IMR-90 (cell line): Measurements from ENCODE around the gene CD68.
A peak's percentile ranks its signal among the peaks of the same experiment; 100 is the strongest.

Experiments
- BHLHE40 ChIP-seq: fragments of 150-350 bp; IDR thresholded peaks from 2 replicates; pipeline ENCODE4 v1.6.1; 2016; ENCODE audit warnings: mild to moderate bottlenecking, low read depth, low read length
- CEBPB ChIP-seq: IDR thresholded peaks from 2 replicates; pipeline ENCODE4 v1.6.1; 2012; ENCODE audit warnings: low read depth, low read length, improper control_type of control experiment
- CTCF ChIP-seq: conservative IDR thresholded peaks from 2 replicates; pipeline ENCODE4 v1.5.1; 2012; ENCODE audit warnings: mild to moderate bottlenecking, low read depth, low read length, improper control_type of control experiment
- FOS ChIP-seq: fragments of 150-350 bp; IDR thresholded peaks from 2 replicates; pipeline ENCODE4 v1.6.1; 2016; ENCODE audit warnings: low read depth, low read length
- MAFK ChIP-seq: IDR thresholded peaks from 2 replicates; pipeline ENCODE4 v1.6.1; 2012; ENCODE audit warnings: low read depth, low read length, improper control_type of control experiment
- MAZ ChIP-seq: IDR thresholded peaks from 2 replicates; pipeline ENCODE4 v1.6.1; 2012; ENCODE audit warnings: low read depth, mild to moderate bottlenecking, low read length, improper control_type of control experiment, moderate library complexity, borderline replicate concordance
- MXI1 ChIP-seq: IDR thresholded peaks from 2 replicates; pipeline ENCODE4 v1.6.1; 2012; ENCODE audit warnings: low read depth, mild to moderate bottlenecking, low read length, moderate library complexity, borderline replicate concordance
- POLR2A ChIP-seq: IDR thresholded peaks from 2 replicates; pipeline ENCODE4 v1.6.1; 2012; ENCODE audit warnings: mild to moderate bottlenecking, low read depth, low read length
- RAD21 ChIP-seq: IDR thresholded peaks from 2 replicates; pipeline ENCODE4 v1.6.1; 2012; ENCODE audit warnings: low read length, improper control_type of control experiment
- RCOR1 ChIP-seq: IDR thresholded peaks from 2 replicates; pipeline ENCODE4 v1.6.1; 2012; ENCODE audit warnings: mild to moderate bottlenecking, low read length, improper control_type of control experiment; ENCODE audit not compliant: insufficient replicate concordance
- RFX5 ChIP-seq: IDR thresholded peaks from 2 replicates; pipeline ENCODE4 v1.8.0; 2012; ENCODE audit warnings: low read depth, mild to moderate bottlenecking, low read length, moderate library complexity
- SMC3 ChIP-seq: fragments of 150-350 bp; IDR thresholded peaks from 2 replicates; pipeline ENCODE4 v1.6.1; 2016; ENCODE audit warnings: low read depth, mild to moderate bottlenecking, antibody characterized with exemption, low read length, moderate library complexity
- TF ChIP-seq, protein P1 (sequence below): fragments of 150-350 bp; IDR thresholded peaks from 2 replicates; pipeline ENCODE4 v1.6.1; 2016; ENCODE audit warnings: low read depth, mild to moderate bottlenecking, low read length, moderate library complexity, borderline replicate concordance

- TF ChIP-seq CTCF (no peak), POLR2A (0 out of 2 replicates have a peak, but pooled peaks have one; percentile 30), RCOR1 (no peak), BHLHE40 (no peak), CEBPB (no peak), RAD21 (no peak), RFX5 (no peak), MXI1 (no peak), MAZ (no peak), FOS (no peak), SMC3 (no peak), MAFK (no peak)
- TF ChIP-seq, protein P1, sequence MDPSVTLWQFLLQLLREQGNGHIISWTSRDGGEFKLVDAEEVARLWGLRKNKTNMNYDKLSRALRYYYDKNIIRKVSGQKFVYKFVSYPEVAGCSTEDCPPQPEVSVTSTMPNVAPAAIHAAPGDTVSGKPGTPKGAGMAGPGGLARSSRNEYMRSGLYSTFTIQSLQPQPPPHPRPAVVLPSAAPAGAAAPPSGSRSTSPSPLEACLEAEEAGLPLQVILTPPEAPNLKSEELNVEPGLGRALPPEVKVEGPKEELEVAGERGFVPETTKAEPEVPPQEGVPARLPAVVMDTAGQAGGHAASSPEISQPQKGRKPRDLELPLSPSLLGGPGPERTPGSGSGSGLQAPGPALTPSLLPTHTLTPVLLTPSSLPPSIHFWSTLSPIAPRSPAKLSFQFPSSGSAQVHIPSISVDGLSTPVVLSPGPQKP, result no peak
Observed at GRCh38 chr17:7575481-7575883, 4.0 kb upstream of the CD68 start.
